Hematopoietic multipotent progenitor cell (in vitro differentiated cells): ENCODE measurements around the gene GPRC5A. TPM values are rescaled to one million over a fixed set of nuclear protein-coding genes. Genes with fewer than 3 reads are reported as not detected.

Experiments used
- DNase-seq, 3 donors: peaks; one replicate each; pipeline ENCODE4 v3.0.0-alpha.2; 2011 to 2015; ENCODE audit warnings: low read depth in 2 of 3, low spot score in 2 of 3
- total RNA-seq: library from RNA; depleted of rRNA; stranded (reverse); fragments of >200 nt; gene quantifications from one replicate; pipeline ENCODE4 v1.2.3, GENCODE V29; 2012

GPRC5A gene
- total RNA-seq, 1 donor, result 0.27 TPM

GRCh38 chr12:12909228-12909994 lies 18.0 kb downstream of the GPRC5A start:
- peak in 1 of 3 donors; percentile 58 for DNase-seq

- peak in 1 of 3 donors; percentile 23 for DNase-seq
These were observed 18.6 kb downstream of the GPRC5A start for GRCh38 chr12:12909995-12910420.

DNA sequence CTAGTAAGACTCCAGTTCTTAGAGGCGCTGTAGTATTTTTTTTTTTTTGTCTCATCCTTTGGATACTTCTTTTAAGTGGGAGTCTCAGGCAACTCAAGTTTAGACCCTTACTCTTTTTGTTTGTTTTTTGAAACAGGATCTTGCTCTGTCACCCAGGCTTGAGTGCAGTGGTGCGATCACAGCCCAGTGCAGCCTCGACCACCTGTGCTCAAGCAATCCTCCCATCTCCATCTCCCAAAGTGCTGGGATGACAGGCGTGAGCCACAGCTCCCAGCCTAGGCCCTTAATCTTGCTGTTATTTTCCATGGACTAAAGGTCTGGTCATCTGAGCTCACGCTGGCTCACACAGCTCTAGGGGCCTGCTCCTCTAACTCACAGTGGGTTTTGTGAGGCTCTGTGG lies 21.3 kb downstream of the GPRC5A start:
- DNase-seq, result no peak

DNA sequence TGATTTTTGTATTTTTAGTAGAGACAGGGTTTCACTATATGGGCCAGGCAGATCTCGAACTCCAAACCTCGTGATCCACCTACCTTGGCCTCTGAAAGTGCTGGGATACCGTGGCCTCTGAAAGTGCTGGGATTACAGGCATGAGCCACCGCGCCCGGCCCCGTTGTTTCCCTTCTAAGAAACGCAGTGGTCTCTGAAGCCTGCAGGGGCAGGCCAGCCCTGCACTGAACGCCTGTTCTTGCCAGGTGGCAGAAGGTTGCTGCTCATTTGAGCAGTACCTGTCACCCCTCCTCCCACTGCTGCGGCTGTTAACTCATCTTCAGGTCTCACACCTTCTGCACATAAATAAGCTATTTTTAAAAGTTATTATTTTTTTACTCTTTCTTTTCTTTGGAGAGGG lies 24.3 kb downstream of the GPRC5A start:
- no peak for DNase-seq

- DNase-seq, result peak; percentile 76 to 89 (median 80)
These were observed 25.0 kb downstream of the GPRC5A start for GRCh38 chr12:12916135-12916944.

DNA sequence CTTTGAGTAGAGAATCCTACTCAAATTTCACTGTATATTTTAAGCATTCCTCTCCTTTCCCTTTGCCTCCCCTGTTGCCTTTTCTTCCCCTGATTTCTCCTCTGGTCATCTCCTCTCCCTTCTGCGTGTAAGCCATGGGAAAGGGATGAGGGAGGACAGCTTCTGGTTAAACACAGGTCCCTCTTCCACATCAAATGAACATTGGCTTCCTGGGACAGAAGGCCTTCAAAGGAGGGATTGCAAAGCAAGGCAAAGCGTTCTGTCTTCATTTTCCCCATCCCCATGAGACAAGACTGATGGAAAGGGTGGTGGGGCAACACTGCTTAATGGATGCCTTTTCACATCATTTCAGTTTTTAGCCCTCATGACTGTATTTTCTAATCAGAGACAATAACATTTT lies 26.2 kb downstream of the GPRC5A start:
- DNase-seq, result no peak

DNA sequence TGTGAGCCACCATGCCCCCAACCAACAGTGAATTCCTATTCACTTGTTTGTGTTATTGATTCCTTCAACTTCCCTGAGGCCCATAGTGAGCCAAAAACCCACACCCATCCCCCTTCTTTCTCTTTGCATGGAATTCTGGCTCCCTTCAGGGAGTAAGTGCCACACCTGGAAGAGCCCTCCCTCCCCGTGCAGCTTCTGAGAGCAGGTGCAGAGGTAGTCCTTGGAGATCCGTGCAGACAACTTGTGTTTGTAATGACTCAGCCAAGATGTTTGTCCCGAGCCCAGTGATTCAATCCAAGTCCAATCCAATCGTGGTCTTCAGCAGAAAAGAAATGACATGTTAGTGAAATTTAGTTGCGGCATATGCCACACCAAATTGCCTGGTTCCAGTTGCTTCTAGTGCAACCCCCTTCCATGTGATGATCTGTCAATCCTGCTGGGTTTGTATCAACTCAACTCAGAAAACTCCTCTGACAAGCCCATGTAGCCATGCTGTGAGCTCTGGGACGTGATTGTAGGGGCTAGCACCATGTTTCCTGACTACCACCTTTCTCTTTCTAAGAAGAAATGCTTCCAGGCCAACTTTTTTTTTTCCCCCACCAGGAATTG lies 27.5 kb downstream of the GPRC5A start:
- no peak for DNase-seq

DNA sequence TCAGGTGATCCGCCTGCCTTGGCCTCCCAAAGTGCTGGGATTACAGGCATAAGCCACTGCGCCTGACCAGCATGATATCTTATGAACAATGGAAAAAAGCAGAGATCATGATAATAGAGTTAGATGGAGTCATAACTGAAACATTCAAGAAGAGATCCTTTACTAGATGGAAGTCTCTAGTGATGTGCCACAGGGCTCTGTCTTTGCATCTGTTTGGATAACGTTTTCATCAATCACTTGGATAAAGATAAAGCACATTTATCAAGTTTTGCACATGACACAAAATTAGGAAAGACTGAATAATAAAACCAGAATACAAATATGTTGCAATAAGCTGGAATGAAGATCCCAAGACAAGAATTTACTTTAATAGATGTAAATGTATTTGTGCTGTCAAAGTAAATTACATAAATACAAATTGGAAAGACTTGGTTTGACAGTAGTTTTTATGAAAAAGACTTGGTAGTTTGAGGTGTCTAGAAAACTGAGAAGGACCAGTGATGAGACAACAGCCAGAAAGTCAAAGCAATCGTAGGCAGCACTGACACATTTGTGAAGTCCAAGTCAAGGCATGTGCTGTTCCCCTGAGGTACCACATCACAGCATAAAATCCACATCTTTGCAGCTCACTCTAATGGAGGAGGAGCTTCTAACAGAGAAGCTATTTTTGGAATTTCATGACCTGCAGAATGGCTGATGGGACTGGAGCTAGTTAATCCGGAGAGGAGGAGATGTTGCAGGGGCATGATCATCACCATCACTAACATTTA lies 28.5 kb downstream of the GPRC5A start:
- no peak for DNase-seq

GRCh38 chr12:12922191-12922616 lies 30.8 kb downstream of the GPRC5A start:
- no peak for DNase-seq

DNA sequence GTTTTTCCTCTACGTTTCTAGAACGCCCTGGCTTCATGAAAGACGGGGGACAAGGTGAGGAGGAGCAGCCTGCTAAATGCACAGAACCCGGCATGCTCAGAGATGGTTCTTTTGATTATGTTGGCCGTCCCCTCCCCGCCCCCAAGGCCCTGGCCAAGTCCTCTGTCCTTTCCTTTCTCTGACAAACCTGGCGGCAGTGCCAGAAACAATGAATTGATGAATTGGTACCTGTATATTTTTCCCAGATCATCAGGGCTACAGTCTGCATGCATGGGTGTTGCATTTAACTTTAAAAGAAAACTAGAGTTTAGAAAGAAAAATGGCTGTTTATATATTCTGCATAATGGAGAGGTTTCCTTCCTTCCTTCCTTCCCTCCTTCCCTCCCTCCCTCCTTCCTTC lies 31.6 kb downstream of the GPRC5A start:
- DNase-seq, result no peak

DNA sequence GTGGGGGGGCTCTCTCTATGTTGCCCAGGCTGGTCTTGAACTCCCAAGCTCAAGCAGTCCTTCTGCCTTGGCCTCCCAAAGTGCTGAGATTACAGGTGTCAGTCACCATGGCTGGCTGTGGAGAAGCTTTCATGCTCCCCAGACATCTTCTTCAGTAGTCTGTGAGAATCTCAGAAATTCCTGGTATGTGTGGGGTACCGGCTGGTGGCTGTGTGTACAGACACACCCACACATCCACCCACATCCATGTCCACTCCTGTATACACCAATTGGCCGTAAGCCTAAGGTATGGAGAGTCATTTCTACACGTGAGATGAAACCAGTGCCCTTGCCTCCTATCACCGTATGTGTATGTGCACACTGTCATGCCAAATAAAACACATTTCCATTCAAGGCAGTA lies 32.8 kb downstream of the GPRC5A start:
- DNase-seq, result no peak

DNA sequence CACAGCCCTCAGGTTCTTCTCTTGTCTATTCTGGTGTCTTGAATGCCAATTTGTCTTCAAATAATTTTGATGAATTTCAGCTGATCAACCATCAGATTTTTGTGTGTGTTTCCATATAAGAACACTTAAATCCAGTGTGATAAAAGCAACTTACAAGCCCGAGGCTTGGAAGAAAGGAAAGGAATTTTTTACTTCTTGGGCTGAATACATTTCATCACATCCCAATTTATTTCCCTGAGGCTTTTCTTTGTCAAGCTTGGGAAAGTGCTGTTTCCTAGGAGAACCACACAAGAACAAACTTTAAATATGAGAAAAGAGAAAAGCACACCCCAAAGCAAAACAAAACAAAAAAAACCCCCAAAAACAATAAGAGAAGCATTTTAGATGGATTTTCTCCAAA lies 34.0 kb downstream of the GPRC5A start:
- no peak for DNase-seq

- no peak for DNase-seq
These were observed 35.3 kb downstream of the GPRC5A start for GRCh38 chr12:12926571-12927071.

DNA sequence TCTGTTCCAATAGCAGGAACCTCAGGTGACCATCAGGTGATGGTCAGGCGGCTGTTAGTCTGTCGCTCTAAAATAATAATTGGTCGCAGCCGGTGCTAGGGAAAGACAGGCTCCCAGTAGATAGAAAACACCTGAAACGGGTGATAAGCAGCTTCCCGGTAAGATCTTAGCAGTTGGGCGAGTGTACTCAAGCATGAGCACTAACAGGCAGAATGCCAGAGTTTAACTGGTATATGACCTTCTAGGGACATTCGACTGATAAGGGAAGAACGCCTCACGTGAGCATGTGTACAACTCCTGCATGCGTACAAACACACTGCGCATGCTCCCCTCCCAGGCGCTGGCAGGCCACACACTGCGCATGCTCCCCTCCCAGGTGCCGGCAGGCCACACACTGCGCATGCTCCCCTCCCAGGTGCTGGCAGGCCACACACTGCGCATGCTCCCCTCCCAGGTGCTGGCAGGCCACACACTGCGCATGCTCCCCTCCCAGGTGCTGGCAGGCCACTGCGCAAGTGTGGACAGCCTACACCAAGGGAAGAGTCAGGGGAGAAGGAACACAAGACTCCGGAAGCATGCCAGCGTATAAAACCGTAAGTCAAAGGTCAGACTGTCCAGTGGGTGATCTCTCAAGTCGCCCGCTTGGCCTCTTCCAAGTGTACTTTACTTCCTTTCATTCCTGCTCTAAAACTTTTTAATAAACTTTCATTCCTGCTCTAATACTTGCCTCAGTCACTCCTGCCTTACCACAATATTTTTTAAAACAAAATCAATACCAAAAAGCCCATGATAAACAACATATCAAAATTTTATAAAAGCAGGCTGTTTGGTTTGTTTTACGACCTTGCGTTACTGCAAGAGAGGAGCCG lies 36.1 kb downstream of the GPRC5A start:
- DNase-seq, result peak in 1 of 3 donors; percentile 16

DNA sequence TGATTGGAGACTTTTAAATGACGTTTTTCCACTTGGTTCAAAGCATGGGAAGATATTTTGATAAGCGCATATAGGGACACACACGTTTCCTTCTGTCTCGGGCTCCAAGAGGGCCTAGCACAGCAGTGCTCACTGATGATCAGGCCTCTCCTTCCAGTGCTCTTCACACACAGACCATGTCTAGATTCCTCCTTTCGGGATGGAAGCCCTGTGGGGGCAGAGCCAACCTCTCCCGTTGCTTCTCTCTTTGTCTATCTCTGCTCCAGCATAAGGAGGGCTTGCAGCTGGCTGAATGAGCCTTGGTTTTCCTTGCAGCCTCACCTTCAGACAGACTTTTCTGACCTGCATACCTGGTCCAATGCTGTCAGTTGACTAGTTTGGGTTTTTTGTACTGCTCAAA lies 38.3 kb downstream of the GPRC5A start:
- no peak for DNase-seq

GRCh38 chr12:12930633-12931219 lies 39.4 kb downstream of the GPRC5A start:
- DNase-seq, result no peak

DNA sequence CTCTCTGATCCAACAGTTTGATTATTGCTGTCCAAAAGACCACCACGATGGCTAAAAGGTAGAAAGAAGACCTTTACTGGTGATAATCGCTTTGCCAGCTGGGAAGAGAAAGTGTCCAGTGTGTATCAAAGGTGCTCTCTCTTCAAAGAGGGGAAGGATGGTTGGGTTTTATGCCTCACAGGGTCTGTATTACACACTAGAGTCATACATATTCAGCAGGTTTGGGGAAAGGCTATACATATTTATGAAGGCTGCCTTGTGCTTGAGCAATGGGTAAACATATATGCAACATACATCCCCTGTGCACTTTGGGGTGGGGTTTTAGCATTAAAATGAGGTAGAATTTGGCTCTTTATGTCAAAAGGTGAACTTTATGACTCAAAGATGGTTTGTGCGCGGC lies 42.4 kb downstream of the GPRC5A start:
- DNase-seq, result no peak

DNA sequence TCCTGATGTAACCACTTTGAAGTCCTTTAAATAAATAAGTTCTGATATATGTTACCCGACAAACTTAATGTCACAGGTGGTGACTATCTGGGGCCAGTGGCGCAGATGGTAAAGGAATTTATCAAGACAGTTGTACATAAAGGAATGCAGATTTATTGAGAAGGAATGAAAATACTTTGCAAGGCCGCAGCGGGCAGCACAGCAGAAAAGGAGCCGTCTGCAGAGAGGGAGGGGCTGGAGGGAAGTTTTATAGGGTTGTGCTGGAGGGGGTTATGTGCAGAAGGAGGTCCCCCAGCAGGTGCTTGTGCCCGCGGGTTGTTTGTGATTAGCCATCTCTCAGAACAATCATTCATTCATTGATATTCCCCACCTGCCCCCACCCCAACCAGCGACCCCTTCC lies 43.2 kb downstream of the GPRC5A start:
- DNase-seq, result no peak

DNA sequence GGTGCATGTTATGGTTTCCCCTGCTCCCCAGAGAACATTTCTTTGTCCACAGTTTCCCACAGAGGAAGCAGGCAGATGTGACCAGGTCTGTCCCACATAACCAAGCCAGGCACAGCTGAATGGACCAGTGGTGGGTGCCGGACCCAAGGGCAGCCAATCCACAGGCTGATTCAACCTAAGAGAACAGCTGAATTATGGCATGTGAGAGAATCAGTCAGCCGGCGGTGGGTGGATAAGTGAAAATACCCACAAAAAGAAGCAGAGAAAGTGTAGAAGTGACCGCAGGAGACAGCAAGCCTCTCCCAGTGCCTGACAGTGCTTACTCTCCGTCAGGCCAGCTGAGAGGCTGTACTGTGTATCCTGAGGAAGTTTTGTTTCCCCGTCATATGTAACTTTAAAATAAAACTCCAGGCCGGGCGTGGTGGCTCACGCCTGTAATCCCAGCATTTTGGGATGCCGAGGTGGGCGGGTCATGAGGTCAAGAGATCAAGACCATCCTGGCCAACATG lies 45.7 kb downstream of the GPRC5A start:
- no peak for DNase-seq
